Upper lobe of left lung (tissue), 6 donors: ENCODE data around the gene MEP1A. TPM values are rescaled to one million over a fixed set of nuclear protein-coding genes. Genes with fewer than 3 reads are reported as not detected.

Experiments used
- ATAC-seq, 2 donors: fragments of 200-7000 bp; cut with Tn5 transposase; one replicate each; pipeline ENCODE4 v1.9.1; 2022; ENCODE audit warnings: mild to moderate bottlenecking in 2 of 2, moderate library complexity in 2 of 2; ENCODE audit not compliant: low FRiP score in 2 of 2
- DNase-seq, 2 donors: peaks; one replicate each; pipeline ENCODE4 v3.0.0-alpha.2; 2019 to 2020
- H3K27ac ChIP-seq, 4 donors: fragments of 200-600 bp; sonication (generic); one replicate each; pipeline ENCODE4 v1.5.1; 2016 to 2019
- H3K27me3 ChIP-seq, 4 donors: fragments of 200-600 bp; sonication (generic); one replicate each; pipeline ENCODE4 v1.5.1; 2017 to 2019
- H3K36me3 ChIP-seq, 4 donors: fragments of 200-600 bp; sonication (generic); one replicate each; pipeline ENCODE4 v1.5.1; 2016 to 2019
- H3K4me1 ChIP-seq, 4 donors: fragments of 200-600 bp; sonication (generic); one replicate each; pipeline ENCODE4 v1.5.1; 2018 to 2019
- H3K4me3 ChIP-seq, 4 donors: fragments of 200-600 bp; sonication (generic); one replicate each; pipeline ENCODE4 v1.5.1; 2017 to 2019; ENCODE audit warnings: mild to moderate bottlenecking in 2 of 4, moderate library complexity in 1 of 4
- H3K9me3 ChIP-seq, 4 donors: fragments of 200-600 bp; sonication (generic); one replicate each; pipeline ENCODE4 v1.5.1; 2018 to 2019
- EP300 ChIP-seq, 4 donors: sonication (generic); formaldehyde crosslinking; IDR thresholded peaks; one replicate each; pipeline ENCODE4 v1.5.1; 2017; ENCODE audit warnings: antibody characterized with exemption in 4 of 4, control low read depth in 2 of 4
- POLR2A ChIP-seq, 4 donors: fragments of 450-650 bp; IDR thresholded peaks; one replicate each; pipeline ENCODE4 v1.5.1; 2016 to 2017; ENCODE audit warnings: antibody characterized with exemption in 4 of 4, mild to moderate bottlenecking in 2 of 4
- POLR2AphosphoS5 ChIP-seq, 2 donors: sonication (generic); formaldehyde crosslinking; IDR thresholded peaks; one replicate each; pipeline ENCODE4 v1.5.1; 2017; ENCODE audit warnings: antibody characterized with exemption in 2 of 2
- WGBS, 2 donors: methylation state at CpG; one replicate each; pipeline ENCODE4 v1.1.5; 2017 to 2018; 5-methylcytosine and 5-hydroxymethylcytosine counted together
- total RNA-seq, 6 donors: library from RNA; depleted of rRNA in 4 of 6; stranded (reverse); fragments of >200 nt in 4 of 6; gene quantifications; one replicate each; pipeline versions ENCODE4 v1.1.0 to v1.2.1, GENCODE V29; 2016 to 2021
- TF ChIP-seq, protein P1 (sequence below), 6 experiments: fragments of 450-650 bp in 4 of 6; fragments of 200-600 bp in 2 of 6; sonication (generic) in 2 of 6; IDR thresholded peaks; one replicate each; pipeline ENCODE4 v1.5.1; 2016 to 2019; ENCODE audit warnings: antibody characterized with exemption in 6 of 6
- donor health status: DM: no; HTN: no; CAD: no; lungs with moderate emphysema.
- donor health status: DM: no; HTN: yes; CAD: no; lungs with severe emphysema.

MEP1A gene
- total RNA-seq, 6 donors from 2014 or later: 1.0 to 1.1 TPM; not detected in 4

GRCh38 chr6:46808806-46809205 lies 15.6 kb downstream of the MEP1A start:
- no peaks in the 10 kb centered on the region for H3K36me3 ChIP-seq
- H3K27me3 ChIP-seq: no peaks in the 10 kb centered on the region
- WGBS, 2 donors: 27 to 36% methylated on average over 1 of the region's 1 CpG
- H3K4me1 ChIP-seq: no peaks in the 10 kb centered on the region
- H3K27ac ChIP-seq: no peak overlapping the region
- H3K9me3 ChIP-seq: no peaks in the 10 kb centered on the region
- ATAC-seq (no peak), DNase-seq (no peak)
- TF ChIP-seq, protein P1, sequence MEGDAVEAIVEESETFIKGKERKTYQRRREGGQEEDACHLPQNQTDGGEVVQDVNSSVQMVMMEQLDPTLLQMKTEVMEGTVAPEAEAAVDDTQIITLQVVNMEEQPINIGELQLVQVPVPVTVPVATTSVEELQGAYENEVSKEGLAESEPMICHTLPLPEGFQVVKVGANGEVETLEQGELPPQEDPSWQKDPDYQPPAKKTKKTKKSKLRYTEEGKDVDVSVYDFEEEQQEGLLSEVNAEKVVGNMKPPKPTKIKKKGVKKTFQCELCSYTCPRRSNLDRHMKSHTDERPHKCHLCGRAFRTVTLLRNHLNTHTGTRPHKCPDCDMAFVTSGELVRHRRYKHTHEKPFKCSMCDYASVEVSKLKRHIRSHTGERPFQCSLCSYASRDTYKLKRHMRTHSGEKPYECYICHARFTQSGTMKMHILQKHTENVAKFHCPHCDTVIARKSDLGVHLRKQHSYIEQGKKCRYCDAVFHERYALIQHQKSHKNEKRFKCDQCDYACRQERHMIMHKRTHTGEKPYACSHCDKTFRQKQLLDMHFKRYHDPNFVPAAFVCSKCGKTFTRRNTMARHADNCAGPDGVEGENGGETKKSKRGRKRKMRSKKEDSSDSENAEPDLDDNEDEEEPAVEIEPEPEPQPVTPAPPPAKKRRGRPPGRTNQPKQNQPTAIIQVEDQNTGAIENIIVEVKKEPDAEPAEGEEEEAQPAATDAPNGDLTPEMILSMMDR (IDR thresholded peaks at IDR 0.05): no peak
- TF ChIP-seq EP300 (IDR thresholded peaks at IDR 0.05) (no peak), POLR2A (IDR thresholded peaks at IDR 0.05) (no peak), POLR2AphosphoS5 (IDR thresholded peaks at IDR 0.05) (no peak)
- H3K4me3 ChIP-seq: no peak overlapping the region

DNA sequence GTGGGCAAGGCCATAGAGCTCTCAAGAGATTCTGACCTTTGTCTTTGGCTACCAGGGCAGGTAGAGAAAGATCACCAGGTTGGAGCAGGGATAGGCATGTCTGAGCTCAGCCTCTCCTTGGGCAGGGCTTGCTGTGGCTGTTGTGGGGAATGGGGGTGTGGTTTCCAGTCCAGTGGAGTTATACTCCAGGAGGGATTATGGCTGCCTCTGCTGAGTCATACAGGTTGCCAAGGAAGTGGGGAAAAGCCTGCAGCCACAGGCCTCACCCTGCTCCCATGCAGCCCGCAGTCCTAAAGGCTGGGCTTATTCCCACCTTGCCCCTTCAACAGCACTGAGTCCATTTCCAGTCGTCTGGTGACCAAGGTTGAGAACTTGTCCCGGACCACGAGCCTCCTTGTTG lies 21.9 kb downstream of the MEP1A start:
- no peak for TF ChIP-seq POLR2A (IDR thresholded peaks at IDR 0.05)
- TF ChIP-seq POLR2AphosphoS5 (IDR thresholded peaks at IDR 0.05): no peak
- TF ChIP-seq, protein P1 (IDR thresholded peaks at IDR 0.05): no peak
- TF ChIP-seq EP300 (IDR thresholded peaks at IDR 0.05): no peak
- Histone ChIP-seq H3K9me3 (no peaks in the 10 kb centered on the region), H3K27me3 (no peaks in the 10 kb centered on the region), H3K4me3 (no peak overlapping the region), H3K27ac (no peak overlapping the region), H3K4me1 (no peaks in the 10 kb centered on the region), H3K36me3 (no peaks in the 10 kb centered on the region)
- ATAC-seq (no peak), DNase-seq (no peak)
- 47 to 78% methylated on average over 3 to 4 of the region's 4 CpGs for WGBS, 2 donors

DNA sequence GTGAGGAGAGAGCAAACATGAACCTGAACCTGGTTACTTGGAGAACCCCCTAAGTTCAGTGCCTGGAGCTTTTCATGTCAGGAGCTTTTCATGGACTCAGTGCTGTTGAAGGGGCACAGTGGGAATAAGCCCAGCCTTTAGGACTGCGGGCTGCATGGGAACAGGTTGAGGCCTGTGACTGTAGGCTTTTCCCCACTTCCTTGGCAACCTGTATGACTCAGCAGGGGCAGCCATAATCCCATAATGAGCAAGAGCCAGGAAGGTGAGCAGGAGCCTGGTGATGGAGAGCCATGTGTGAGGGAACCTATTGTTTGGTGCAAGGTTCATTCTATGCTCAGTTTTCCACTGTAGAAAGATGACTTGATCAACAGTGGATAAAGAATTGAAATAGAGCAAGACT lies 23.4 kb downstream of the MEP1A start:
- Histone ChIP-seq H3K27me3 (no peaks in the 10 kb centered on the region), H3K36me3 (no peaks in the 10 kb centered on the region), H3K4me3 (no peak overlapping the region), H3K9me3 (no peaks in the 10 kb centered on the region), H3K27ac (no peak overlapping the region), H3K4me1 (no peaks in the 10 kb centered on the region)
- ATAC-seq (no peak), DNase-seq (no peak)
- TF ChIP-seq EP300 (IDR thresholded peaks at IDR 0.05) (no peak), POLR2A (IDR thresholded peaks at IDR 0.05) (no peak), POLR2AphosphoS5 (IDR thresholded peaks at IDR 0.05) (no peak)
- TF ChIP-seq, protein P1 (IDR thresholded peaks at IDR 0.05): no peak
- 85 to 94% methylated on average over 1 of the region's 1 CpG for WGBS, 2 donors

GRCh38 chr6:46819561-46819960 lies 26.4 kb downstream of the MEP1A start:
- Histone ChIP-seq H3K27ac (no peak overlapping the region), H3K9me3 (no peaks in the 10 kb centered on the region), H3K36me3 (no peaks in the 10 kb centered on the region), H3K27me3 (no peaks in the 10 kb centered on the region), H3K4me1 (no peaks in the 10 kb centered on the region), H3K4me3 (no peak overlapping the region)
- DNase-seq (no peak), ATAC-seq (no peak)
- 87 to 91% methylated on average over 7 of the region's 7 CpGs for WGBS, 2 donors
- TF ChIP-seq, protein P1 (IDR thresholded peaks at IDR 0.05): no peak
- TF ChIP-seq EP300 (IDR thresholded peaks at IDR 0.05) (no peak), POLR2A (IDR thresholded peaks at IDR 0.05) (no peak), POLR2AphosphoS5 (IDR thresholded peaks at IDR 0.05) (no peak)

DNA sequence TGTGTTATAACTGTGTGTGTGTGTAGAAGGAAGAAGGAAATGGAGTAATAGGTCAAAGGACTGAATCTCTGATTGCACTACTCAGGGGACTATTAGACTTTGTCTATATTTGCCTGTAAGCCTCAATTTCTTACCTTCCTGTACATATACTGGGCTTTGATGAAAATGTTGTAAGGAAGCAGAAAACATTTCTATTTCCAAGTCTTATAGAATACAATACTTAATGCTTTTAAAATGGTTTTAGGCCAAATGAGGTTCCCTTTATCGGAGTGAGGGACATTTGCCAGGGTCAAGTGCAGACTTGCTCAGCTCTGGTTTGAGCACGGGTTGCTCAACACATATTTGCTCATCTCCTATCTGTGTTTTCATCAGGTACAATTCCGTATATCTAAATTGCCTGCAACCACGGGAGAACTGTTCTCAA lies 28.3 kb downstream of the MEP1A start:
- Histone ChIP-seq H3K4me1 (no peaks in the 10 kb centered on the region), H3K9me3 (no peaks in the 10 kb centered on the region), H3K27me3 (no peaks in the 10 kb centered on the region), H3K4me3 (no peak overlapping the region), H3K27ac (no peak overlapping the region), H3K36me3 (no peaks in the 10 kb centered on the region)
- TF ChIP-seq POLR2A (IDR thresholded peaks at IDR 0.05): no peak
- no peak for TF ChIP-seq EP300 (IDR thresholded peaks at IDR 0.05)
- TF ChIP-seq, protein P1 (IDR thresholded peaks at IDR 0.05): no peak
- no peak for TF ChIP-seq POLR2AphosphoS5 (IDR thresholded peaks at IDR 0.05)
- no peak for ATAC-seq
- 54 to 59% methylated on average over 4 of the region's 4 CpGs for WGBS, 2 donors
- DNase-seq: no peak
